Urinary bladder (tissue), 4 donors: ENCODE results near the gene CLIC6. TPM values are rescaled to one million over a fixed set of nuclear protein-coding genes. Genes with fewer than 3 reads are reported as not detected.

Experiments used
- DNase-seq: peaks from one replicate; pipeline ENCODE4 v3.0.0-alpha.2; 2015; ENCODE audit errors: extremely low spot score
- H3K27ac ChIP-seq: one replicate; pipeline ENCODE4 v1.5.1; 2013; ENCODE audit warnings: low read depth, mild to moderate bottlenecking, moderate library complexity
- H3K36me3 ChIP-seq: one replicate; pipeline ENCODE4 v1.6.1; 2013; ENCODE audit warnings: mild to moderate bottlenecking, moderate library complexity; ENCODE audit not compliant: insufficient read depth
- H3K4me1 ChIP-seq: one replicate; pipeline ENCODE4 v1.6.1; 2013; ENCODE audit warnings: mild to moderate bottlenecking, moderate library complexity; ENCODE audit not compliant: insufficient read depth
- H3K4me3 ChIP-seq: one replicate; pipeline ENCODE4 v1.5.1; 2013; ENCODE audit warnings: low read depth, low read length
- WGBS: extraction: QIAGEN DNeasy Blood & Tissue Kit; methylation state at CpG from one replicate; pipeline ENCODE4 v1.1.7; 2013; 5-methylcytosine and 5-hydroxymethylcytosine counted together
- polyA plus RNA-seq: library from polyadenylated mRNA; stranded (reverse); fragments of 200-250 nt; gene quantifications from one replicate; pipeline ENCODE4 v1.2.3, GENCODE V29; 2013
- total RNA-seq: library from RNA; depleted of rRNA; stranded (reverse); fragments of >200 nt; gene quantifications from one replicate; pipeline ENCODE4 v1.2.3, GENCODE V29; 2014
- donor health status: healthy with polysubstance abuse.
- donor health status: healthy.

CLIC6 gene
- total and polyA plus RNA-seq, 2 donors: 4.6 to 17.2 TPM

- WGBS: 54% methylated on average over 5 of the region's 5 CpGs
- DNase-seq: no peak
- Histone ChIP-seq H3K36me3 (no peaks in the 10 kb centered on the region), H3K27ac (no peak overlapping the region), H3K4me1 (no peaks in the 10 kb centered on the region), H3K4me3 (no peak overlapping the region)
Observed at GRCh38 chr21:34691390-34692032, 22.7 kb downstream of the CLIC6 start.

GRCh38 chr21:34692458-34693020, 23.7 kb downstream of the CLIC6 start:
- 60% methylated on average over 2 of the region's 2 CpGs for WGBS

GRCh38 chr21:34693192-34693810, 24.5 kb downstream of the CLIC6 start:
- Histone ChIP-seq H3K4me3 (no peak overlapping the region), H3K27ac (no peak overlapping the region), H3K36me3 (no peaks in the 10 kb centered on the region), H3K4me1 (no peaks in the 10 kb centered on the region)
- no peak for DNase-seq
- WGBS: 59% methylated on average over 6 of the region's 6 CpGs

More at GRCh38 chr21:34692458-34693020, 23.7 kb downstream of the CLIC6 start:
- no peak for DNase-seq
- no peaks in the 10 kb centered on the region for H3K36me3 ChIP-seq
- no peak overlapping the region for H3K4me3 ChIP-seq
- H3K4me1 ChIP-seq: no peaks in the 10 kb centered on the region
- no peak overlapping the region for H3K27ac ChIP-seq

GRCh38 chr21:34695434-34695833, 26.6 kb downstream of the CLIC6 start:
- Histone ChIP-seq H3K4me1 (no peaks in the 10 kb centered on the region), H3K4me3 (no peak overlapping the region), H3K27ac (no peak overlapping the region), H3K36me3 (no peaks in the 10 kb centered on the region)
- WGBS: 66% methylated on average over 2 of the region's 2 CpGs
- no peak for DNase-seq

GRCh38 chr21:34696121-34696520, 27.3 kb downstream of the CLIC6 start:
- no peak for DNase-seq
- WGBS: 90% methylated on average over 1 of the region's 1 CpG
- H3K4me1 ChIP-seq: no peaks in the 10 kb centered on the region
- no peak overlapping the region for H3K4me3 ChIP-seq
- no peak overlapping the region for H3K27ac ChIP-seq
- H3K36me3 ChIP-seq: no peaks in the 10 kb centered on the region

GRCh38 chr21:34697826-34698225, 29.0 kb downstream of the CLIC6 start:
- H3K4me1 ChIP-seq: no peaks in the 10 kb centered on the region
- 97% methylated on average over 3 of the region's 3 CpGs for WGBS
- no peak overlapping the region for H3K27ac ChIP-seq
- H3K4me3 ChIP-seq: no peak overlapping the region
- no peak for DNase-seq
- H3K36me3 ChIP-seq: no peaks in the 10 kb centered on the region

GRCh38 chr21:34698270-34699015, 29.6 kb downstream of the CLIC6 start:
- no peak overlapping the region for H3K27ac ChIP-seq
- no peaks in the 10 kb centered on the region for H3K36me3 ChIP-seq
- WGBS: 78% methylated on average over 7 of the region's 7 CpGs
- H3K4me3 ChIP-seq: no peak overlapping the region
- no peak for DNase-seq
- no peaks in the 10 kb centered on the region for H3K4me1 ChIP-seq

GRCh38 chr21:34700605-34701004, 31.8 kb downstream of the CLIC6 start:
- no peaks in the 10 kb centered on the region for H3K4me1 ChIP-seq
- H3K36me3 ChIP-seq: no peaks in the 10 kb centered on the region
- 86% methylated on average over 10 of the region's 10 CpGs for WGBS
- no peak overlapping the region for H3K4me3 ChIP-seq
- no peak for DNase-seq
- no peak overlapping the region for H3K27ac ChIP-seq

- no peaks in the 10 kb centered on the region for H3K4me1 ChIP-seq
- H3K27ac ChIP-seq: no peak overlapping the region
- H3K4me3 ChIP-seq: no peak overlapping the region
- DNase-seq: no peak
- WGBS: 93% methylated on average over 8 of the region's 8 CpGs
- no peaks in the 10 kb centered on the region for H3K36me3 ChIP-seq
Observed at GRCh38 chr21:34701726-34702125, 32.9 kb downstream of the CLIC6 start.

- 75% methylated on average over 22 of the region's 22 CpGs for WGBS
- Histone ChIP-seq H3K36me3 (no peaks in the 10 kb centered on the region), H3K4me1 (no peaks in the 10 kb centered on the region), H3K27ac (no peak overlapping the region), H3K4me3 (no peak overlapping the region)
- no peak for DNase-seq
Observed at GRCh38 chr21:34702341-34703170, 33.8 kb downstream of the CLIC6 start.

GRCh38 chr21:34703571-34703970, 34.8 kb downstream of the CLIC6 start:
- Histone ChIP-seq H3K4me3 (no peak overlapping the region), H3K36me3 (no peaks in the 10 kb centered on the region), H3K27ac (no peak overlapping the region), H3K4me1 (no peaks in the 10 kb centered on the region)
- 90% methylated on average over 12 of the region's 12 CpGs for WGBS
- no peak for DNase-seq

GRCh38 chr21:34704119-34704518, 35.3 kb downstream of the CLIC6 start:
- H3K27ac ChIP-seq: no peak overlapping the region

GRCh38 chr21:34705011-34705410, 36.2 kb downstream of the CLIC6 start:
- DNase-seq: peak; percentile 78

More at GRCh38 chr21:34704119-34704518, 35.3 kb downstream of the CLIC6 start:
- 66% methylated on average over 7 of the region's 7 CpGs for WGBS
- no peaks in the 10 kb centered on the region for H3K4me1 ChIP-seq
- no peaks in the 10 kb centered on the region for H3K36me3 ChIP-seq
- H3K4me3 ChIP-seq: no peak overlapping the region
- no peak for DNase-seq

More at GRCh38 chr21:34705011-34705410, 36.2 kb downstream of the CLIC6 start:
- no peak overlapping the region for H3K27ac ChIP-seq
- no peaks in the 10 kb centered on the region for H3K4me1 ChIP-seq
- WGBS: 41% methylated on average over 9 of the region's 9 CpGs
- H3K4me3 ChIP-seq: no peak overlapping the region
- no peaks in the 10 kb centered on the region for H3K36me3 ChIP-seq
